Superior temporal gyrus (tissue), 1 donor: ENCODE results near the gene CA10.
A peak's percentile ranks its signal among the peaks of the same experiment; 100 is the strongest.

Source experiments
- DNase-seq: peaks from one replicate; pipeline ENCODE4 v3.0.0-alpha.2; 2016; ENCODE audit errors: extremely low spot score

CA10 gene

GRCh38 chr17:51731941-51732722 is 426.4 kb downstream of the CA10 start:
- DNase-seq, result no peak

- DNase-seq, result no peak
Observed at GRCh38 chr17:51730303-51731050, 428.0 kb downstream of the CA10 start.

- DNase-seq, result no peak
Observed at GRCh38 chr17:51725185-51725584, 433.3 kb downstream of the CA10 start.

GRCh38 chr17:51724043-51724580 is 434.4 kb downstream of the CA10 start:
- DNase-seq, result no peak

DNA sequence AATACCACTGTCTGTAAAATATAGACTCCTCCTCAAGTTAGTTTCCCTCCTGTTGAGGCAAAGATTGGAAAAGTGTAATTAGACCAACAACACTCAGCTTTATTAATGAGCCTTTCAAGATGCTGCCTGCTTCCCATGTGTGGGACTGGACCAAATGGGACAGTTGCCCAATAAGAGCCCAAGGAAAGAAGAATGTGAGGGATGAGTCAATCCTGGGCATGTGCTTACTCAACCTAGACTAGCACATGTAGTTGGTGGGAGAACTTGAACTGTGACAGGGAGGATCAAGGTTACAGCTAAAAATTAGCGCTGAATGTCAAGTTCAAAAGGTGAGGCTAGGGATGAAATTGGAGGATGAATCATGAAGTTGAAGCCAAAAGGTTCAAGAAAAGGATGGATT is 435.5 kb downstream of the CA10 start:
- DNase-seq, result no peak

DNA sequence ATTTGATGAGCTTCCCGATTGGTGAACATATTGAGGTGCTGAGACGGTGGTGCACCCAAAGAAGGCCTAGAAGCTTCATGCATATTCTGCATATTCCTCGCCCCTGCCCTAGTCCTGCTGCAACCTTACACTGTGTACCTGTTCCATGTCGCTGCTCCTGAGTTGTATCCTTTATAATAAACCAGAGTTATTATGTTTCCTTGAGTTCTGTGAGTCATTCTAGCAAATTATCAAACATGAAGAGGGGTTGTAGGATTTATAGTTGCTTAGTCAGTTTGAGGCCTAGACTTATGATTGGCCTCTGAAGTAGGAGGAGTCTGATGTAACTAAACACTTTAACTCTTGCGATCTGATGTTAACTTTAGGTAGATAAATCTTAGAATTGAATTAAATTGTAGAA is 436.8 kb downstream of the CA10 start:
- no peak for DNase-seq

DNA sequence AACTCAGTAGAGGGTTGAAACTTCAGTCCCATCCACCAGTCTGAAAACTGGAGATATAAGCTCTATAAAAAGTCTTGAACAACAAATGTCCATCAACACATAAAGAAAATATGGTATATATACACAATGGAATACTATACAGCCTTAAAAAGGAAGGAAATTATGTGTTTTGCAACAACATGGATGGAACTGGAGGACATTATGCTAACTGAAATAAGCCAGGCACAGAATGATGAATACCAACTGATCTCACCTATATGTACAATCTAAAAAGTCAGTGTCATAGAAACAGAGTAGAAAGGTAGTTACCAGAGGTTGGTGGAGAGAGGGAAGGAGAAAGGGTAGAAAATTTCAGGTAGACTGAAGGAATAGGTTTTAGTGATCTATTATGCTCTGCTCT is 438.1 kb downstream of the CA10 start:
- no peak for DNase-seq

GRCh38 chr17:51718983-51719382 is 439.5 kb downstream of the CA10 start:
- no peak for DNase-seq

GRCh38 chr17:51711581-51711980 is 446.9 kb downstream of the CA10 start:
- DNase-seq, result no peak

- DNase-seq, result no peak
Observed at GRCh38 chr17:51710634-51710979, 447.9 kb downstream of the CA10 start.

DNA sequence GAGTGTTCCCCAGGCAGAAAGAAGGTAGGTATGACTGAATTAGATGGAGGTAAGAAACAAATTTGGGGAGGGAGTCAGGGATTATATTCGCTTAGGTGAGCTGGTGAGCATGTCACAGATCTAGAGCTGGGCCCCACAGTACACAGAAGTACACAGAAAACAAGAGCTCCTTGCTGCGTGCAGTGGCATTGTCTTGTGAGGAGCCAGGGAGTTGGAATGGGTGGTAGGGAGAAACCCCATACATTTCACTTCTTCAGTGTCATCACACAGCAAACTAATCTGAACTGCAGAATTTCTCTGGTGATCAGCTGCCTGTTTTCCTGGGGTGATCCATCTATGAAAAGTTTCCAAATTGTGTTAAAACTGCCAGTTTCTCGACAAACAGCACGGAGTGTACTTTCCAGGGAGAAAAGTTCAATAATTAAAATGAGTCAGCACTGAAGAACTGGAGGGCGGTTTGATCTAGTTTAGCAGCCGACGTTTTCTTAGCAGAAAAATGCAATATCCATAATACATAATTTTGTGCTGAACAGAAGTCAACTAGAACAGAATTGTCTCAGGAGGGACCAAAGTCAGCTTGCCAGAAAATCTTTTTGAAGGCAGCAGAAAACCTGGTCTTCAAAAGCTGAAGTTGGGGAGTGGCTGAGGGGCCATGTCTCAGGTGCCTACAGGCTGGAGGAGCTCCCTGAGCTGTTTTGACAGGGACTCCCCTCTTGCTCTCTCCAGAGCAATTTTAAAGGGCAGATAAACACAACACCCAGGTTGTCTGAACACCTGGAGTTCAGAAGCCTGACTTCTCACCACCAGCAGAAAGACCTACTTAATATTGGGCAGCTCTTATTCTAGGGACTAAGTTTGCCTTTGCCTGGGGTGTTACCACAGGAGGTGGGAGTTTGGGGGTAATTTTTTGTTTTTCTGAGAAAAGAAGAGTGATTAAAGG is 448.6 kb downstream of the CA10 start:
- DNase-seq, result peak; percentile 30

GRCh38 chr17:51707216-51707615 is 451.3 kb downstream of the CA10 start:
- DNase-seq, result no peak

DNA sequence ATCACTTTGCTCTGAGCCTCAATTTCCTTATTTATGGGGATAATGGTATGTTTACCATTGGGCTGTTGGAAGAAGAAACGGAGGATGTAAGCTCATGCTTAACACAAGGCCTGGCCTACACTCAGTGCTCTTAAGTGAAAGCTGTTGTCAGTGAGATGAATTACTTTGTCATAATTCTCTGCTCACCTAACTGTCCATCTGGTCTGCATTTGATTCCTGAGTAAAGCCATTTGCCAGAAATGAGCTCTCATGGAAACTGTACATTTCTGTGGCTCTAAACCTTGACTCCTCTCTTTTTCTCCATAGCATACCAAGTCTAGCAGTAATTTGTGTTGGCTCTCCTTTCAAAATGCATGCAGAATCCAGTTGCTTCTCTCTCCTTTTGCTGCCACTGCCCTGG is 452.4 kb downstream of the CA10 start:
- DNase-seq, result no peak

DNA sequence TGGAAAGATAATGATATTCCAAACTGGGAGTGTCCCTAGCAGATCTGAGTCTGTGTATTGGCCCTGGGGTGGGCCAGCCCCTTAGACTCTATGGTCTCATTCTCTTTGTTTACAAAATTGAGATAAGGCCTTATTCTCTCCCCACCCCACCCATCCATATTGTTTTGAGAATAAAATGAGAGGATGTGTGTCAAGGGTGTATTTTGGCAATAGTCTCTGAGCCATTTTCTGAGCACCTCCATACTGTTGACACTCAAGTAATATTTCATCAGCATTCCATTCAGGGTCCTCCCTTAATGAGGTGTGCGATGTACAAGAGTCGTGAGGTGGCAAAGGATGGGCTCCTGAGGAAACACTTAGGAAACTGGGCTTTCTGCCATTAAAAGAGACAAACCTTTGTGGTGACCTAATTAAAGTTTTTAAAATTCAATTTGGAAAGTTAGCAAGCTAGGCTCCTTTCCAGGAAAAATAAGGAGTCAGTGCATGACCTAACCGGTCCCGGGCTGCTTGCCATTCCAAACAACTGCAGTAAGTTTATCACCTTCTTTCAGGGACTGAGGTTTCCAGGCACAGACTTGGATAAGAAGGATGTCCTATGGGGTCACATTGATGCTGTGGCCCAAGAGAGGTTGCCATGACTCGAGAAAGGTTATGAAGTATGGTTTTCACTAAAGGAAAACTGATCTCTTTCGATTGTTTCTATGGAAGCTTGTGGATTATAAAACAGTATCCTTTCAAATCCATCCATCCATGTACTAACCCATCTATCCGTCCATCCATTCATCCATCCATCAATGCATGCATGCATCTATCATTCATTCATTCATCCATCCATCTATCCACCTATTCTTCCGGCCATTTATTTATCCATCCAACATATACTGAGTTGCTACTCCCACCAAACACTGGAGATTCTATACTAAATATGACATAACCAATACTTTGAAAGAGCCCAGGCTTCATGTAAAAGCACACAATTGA is 454.9 kb downstream of the CA10 start:
- no peak for DNase-seq

DNA sequence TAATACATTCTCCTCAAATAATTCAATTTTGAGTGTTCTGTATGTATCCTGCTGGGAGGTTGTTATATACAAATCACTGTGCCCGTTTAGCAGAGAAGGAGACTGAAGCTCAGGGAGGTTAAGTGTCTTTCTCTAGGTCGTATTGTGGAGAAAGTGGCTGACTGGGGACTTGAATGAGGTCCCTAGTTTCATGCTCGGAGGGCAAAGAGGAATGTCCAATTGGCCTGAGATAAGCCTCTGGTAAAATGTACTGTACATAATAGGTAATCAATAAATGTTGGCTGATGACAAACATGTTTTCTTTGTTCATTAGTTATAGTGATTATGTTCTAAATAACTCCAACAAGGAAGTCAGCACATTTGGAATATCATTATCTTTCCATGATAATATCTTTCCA is 455.6 kb downstream of the CA10 start:
- no peak for DNase-seq

GRCh38 chr17:51701501-51701900 is 457.0 kb downstream of the CA10 start:
- DNase-seq, result no peak

DNA sequence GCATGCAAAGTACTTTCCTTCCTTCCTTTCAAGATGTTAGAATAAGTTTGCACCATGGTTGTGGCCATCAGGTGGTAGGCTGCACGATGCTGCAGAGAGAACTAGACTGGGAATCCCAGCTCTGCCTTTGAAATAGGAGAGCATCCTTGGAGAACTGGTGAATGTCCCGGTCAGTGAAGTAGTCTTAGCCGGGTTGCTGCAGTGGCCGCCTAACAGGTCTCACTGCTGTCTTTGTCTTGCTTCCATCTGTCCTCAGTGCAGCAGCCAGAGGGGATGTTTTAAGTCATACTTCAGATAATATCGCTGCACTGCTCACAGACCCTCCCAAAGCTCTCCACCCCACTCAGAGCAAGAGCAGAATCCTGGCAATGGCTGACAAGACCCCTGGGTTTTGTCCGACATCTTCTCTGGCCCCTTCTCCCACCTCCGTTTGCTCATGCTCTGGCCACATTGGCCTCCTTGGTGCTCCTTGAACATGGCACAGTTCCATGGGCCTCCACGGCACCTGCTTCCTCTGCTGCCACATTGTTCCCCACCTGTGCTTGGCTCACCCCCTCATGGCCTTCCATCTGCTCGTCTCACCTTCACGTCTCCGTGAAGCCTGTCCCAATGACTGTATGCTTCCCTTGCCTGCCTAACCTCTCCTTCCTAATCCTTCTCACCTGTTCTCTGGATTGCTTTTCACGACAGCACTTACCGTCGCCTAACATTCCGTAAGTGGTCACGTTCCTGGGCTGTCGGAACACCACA is 458.3 kb downstream of the CA10 start:
- DNase-seq, result no peak

DNA sequence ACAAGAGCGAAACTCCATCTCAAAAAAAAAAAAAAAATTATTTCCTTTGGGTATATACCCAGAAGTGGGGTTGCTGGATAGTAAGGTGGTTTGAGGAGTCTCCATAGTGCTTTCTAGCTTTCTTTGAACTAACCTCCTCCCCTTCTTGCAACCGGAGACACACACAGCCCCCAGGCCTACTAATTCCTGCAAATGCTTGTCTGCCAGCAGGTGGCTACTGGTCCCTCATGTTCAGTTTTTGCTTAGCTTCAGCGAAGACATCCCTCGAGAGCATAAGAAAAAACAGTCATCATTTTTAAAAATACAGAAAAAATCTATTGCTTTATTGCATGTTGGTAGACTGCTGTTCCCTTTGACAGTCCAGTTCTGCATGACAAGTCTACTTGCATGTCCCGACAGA is 459.2 kb downstream of the CA10 start:
- no peak for DNase-seq

DNA sequence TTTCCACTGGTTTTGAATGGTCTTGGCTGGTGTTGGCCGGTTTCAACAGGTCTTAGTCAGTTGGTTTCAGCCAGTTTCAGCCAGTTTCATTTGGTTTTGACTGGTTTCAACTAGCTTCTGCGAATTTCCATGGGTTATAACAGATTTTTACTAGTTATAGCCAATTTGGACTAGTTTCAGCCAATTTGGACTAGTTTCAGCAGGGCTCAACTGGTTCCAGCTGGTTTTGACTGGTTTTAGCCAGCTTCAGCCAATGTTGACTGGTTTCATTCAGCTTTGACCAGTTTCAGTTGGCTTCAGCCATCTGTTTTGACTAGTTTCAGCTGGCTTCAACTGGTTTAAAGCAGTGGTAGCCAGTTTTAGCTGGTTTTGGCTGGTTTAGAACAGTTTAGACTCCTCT is 465.6 kb downstream of the CA10 start:
- DNase-seq, result no peak

DNA sequence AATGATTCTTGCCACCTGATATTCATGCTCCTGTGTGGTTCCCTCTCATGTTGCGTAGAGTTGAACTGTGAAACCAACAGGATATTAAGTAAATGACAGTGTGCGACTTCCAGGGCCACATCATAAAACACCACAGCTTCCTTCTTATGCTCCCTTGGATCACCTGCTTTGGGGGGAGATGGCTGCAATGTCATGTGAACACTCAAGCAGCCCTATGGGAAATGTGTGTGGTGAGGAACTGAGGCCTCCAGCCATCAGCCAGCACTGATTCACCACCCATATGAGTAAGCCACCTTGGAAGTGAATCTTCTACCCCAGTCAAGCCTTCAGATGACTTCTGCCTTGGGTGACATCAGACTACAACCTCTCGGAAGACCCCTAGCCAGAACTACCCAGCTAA is 470.6 kb downstream of the CA10 start:
- no peak for DNase-seq
